GM19438 (cell line): ENCODE data around the gene ARHGAP19.
"Not testable (repeated sequence)": the region's sequence is repeated elsewhere in the genome, so short reads cannot be mapped to it uniquely, and the experiment has no call there.

ENCODE experiments used
- ATAC-seq: cut with Tn5 transposase; IDR thresholded peaks from one replicate; pipeline ENCODE4 v1.9.1; 2021; ENCODE audit warnings: low read depth; ENCODE audit not compliant: unreplicated experiment

The ARHGAP19 gene

DNA sequence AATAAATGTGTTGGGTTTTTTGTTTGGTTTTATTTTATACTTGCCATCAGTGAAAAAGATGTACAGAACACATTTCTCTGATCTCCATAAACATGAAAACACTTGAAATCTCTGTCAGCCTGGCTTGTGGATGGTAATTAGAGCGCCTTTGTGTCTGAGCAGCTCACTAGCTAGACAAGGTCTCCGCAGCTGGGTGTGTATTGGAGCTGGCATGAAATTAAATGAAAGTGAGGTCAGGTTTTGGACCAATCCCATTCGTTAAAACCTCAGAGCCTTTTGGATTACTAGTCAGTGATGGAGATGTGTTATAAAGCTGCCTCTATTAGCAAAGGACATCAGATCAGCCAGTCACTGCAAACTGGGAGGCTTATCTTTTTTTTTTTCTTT, 29.4 kb upstream of the ARHGAP19 start:
- ATAC-seq, result no peak

- no peak for ATAC-seq
These were observed 28.8 kb upstream of the ARHGAP19 start for GRCh38 chr10:97321032-97321803.

- no peak for ATAC-seq
These were observed 28.1 kb upstream of the ARHGAP19 start for GRCh38 chr10:97320480-97321031.

GRCh38 chr10:97319671-97320479, 27.4 kb upstream of the ARHGAP19 start:
- ATAC-seq, result peak; percentile 41

- peak; percentile 73 for ATAC-seq
These were observed 26.6 kb upstream of the ARHGAP19 start, which contains the start of gene FRAT1 for GRCh38 chr10:97318772-97319651. TSS of gene FRAT1 (plus strand) at chr10:97319271. CDS start at chr10:97319454, 183 bp downstream.

DNA sequence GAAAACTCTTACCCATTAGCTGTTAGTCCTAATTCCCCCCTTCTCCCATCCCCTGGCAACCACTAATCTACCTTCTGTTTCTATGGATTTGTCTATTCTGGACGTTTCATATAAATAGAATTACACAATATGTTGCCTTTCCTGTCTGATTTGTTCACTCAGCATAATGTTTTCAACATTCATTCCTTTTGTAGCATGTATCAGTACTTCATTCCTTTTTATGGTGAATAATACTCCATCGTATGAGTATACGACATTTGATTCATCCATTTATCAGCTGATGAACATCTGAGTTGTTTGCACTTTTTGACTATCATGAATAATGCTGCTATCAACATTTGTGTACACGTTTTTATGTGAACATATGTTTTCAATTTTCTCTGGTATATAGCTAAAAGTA, 22.2 kb upstream of the ARHGAP19 start:
- ATAC-seq, result no peak

GRCh38 chr10:97312897-97313296, 20.5 kb upstream of the ARHGAP19 start:
- no peak for ATAC-seq

GRCh38 chr10:97311111-97311626, 18.7 kb upstream of the ARHGAP19 start:
- ATAC-seq, result no peak

- no peak for ATAC-seq
These were observed 15.7 kb upstream of the ARHGAP19 start for GRCh38 chr10:97307866-97308780.

GRCh38 chr10:97307441-97307840, 15.0 kb upstream of the ARHGAP19 start:
- ATAC-seq, result no peak

DNA sequence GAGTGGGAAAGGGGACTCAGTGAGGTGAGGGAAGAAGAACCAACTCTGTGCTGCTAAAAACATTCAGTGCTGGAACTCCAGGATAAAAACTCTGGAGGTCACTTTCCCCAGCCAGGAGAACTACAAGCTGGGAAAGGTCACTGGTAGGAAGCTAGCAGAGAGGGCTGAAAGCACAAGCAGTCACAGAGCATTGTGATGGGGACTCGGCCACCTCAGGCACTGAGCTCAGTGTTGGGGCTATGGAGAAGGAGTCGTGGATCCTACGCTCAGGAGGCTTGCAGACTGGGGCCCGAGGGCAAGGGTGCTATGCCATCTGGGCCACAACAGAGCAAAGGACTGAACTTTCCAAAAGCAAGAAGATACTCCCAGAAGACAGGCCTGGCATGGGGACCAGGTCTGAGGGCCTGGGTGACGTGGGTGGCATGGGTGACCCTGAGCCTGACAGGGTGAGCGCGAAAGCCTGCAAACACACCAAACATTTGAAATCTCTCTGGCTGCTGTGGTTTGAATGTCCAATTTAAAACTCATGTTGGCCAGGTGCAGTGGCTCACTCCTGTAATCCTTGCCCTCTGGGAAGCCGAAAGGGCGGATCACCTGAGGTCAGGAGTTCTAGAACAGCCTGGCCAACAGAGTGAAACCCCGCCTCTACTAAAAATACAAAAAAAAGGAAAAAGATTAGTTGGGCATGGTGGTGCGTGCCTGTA, 9.8 kb upstream of the ARHGAP19 start:
- ATAC-seq, result no peak

GRCh38 chr10:97300980-97301379, 8.5 kb upstream of the ARHGAP19 start:
- no peak for ATAC-seq

GRCh38 chr10:97298223-97298571, 5.8 kb upstream of the ARHGAP19 start:
- ATAC-seq, result no peak

- ATAC-seq, result no peak
These were observed 5.3 kb upstream of the ARHGAP19 start for GRCh38 chr10:97297556-97298222.

- ATAC-seq, result no peak
These were observed 393 bp upstream of the ARHGAP19 start for GRCh38 chr10:97292862-97293198.

DNA sequence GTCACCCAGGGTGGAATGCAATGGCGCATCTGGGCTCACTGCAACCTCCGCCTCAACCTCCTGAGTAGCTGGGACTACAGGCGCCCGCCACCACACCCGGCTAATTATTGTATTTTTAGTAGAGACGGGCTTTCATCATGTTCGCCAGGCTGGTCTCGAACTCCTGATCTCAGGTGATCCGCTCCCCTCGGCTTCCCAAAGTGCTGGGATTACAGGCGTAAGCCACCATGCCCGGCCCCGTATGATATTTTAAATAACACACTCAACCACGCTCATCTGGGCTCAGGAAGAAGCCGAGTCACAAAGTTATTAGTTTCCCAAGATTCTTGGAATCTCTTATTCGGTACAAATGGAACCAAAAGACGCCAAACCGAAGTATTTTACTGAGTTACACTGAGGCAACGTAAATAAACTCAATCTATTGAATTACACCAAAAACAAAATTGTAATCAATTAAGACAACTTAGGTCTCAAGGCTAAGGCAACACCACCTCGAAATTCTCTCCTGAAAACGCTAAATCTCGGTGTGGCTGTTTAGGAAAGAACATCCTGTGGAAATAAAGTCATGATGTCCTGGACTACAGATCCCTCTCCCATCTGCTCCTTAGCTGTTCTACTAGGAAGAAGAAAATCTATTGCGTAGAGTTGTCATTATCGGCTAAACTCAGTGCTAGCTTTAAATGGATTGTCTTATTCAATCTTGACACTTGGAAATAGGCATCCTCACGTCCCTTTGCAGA, 910 bp downstream of the ARHGAP19 start:
- no peak for ATAC-seq

- ATAC-seq, result not testable (repeated sequence)
These were observed 1.7 kb downstream of the ARHGAP19 start for GRCh38 chr10:97290576-97291356.
